ENCODE results near the gene ACR.

The ACR gene

DNA sequence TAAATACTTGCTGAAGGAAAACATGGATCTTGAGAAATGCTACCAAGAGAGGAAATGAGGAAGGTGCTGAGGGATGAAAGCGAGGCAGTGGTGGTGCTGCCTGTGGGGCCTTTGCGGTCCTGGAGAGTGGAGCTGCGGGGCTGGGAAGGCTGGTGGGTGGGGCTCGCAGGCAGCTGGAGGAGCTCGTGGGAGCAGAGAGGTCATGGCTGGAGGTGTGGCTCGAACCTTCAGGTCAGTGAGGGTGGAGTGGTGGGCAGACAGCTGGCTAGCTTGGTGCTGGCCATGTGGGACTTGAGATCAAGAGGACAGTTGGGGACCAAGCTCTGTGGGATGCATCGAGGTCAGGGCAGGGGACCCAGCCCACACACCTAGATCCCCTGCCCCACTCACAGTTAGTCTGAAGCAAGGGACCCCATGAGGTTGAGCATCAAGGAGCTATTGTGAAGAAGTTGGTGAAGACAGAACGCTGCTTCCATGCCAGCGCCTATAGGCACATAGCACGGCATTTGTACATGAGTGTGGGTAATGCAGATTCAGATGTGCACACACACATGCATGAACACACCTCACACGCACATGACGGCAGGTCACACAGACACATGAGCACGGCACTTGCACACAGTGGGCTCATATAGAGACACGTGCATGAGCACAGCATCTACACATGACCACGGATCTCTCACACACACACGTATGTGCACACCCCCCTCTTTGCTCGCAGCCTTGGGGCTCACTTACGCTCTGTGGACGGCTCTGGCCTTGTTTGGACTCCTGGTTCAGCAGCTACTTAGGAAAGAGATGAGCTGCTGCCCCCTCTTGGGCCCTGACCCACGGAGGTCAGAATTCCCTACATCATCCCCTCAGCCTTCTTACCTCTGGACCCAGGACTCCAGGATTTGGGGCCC is 34.9 kb upstream of the ACR start:
- TF ChIP-seq, protein P1, sequence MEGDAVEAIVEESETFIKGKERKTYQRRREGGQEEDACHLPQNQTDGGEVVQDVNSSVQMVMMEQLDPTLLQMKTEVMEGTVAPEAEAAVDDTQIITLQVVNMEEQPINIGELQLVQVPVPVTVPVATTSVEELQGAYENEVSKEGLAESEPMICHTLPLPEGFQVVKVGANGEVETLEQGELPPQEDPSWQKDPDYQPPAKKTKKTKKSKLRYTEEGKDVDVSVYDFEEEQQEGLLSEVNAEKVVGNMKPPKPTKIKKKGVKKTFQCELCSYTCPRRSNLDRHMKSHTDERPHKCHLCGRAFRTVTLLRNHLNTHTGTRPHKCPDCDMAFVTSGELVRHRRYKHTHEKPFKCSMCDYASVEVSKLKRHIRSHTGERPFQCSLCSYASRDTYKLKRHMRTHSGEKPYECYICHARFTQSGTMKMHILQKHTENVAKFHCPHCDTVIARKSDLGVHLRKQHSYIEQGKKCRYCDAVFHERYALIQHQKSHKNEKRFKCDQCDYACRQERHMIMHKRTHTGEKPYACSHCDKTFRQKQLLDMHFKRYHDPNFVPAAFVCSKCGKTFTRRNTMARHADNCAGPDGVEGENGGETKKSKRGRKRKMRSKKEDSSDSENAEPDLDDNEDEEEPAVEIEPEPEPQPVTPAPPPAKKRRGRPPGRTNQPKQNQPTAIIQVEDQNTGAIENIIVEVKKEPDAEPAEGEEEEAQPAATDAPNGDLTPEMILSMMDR (IDR thresholded peaks at IDR 0.05; ENCODE audit: control extremely low read depth, extremely low read depth, low read depth, missing control alignments), result no peak
- DNase-seq (ENCODE audit: extremely low spot score), result no peak
- CTCF ChIA-PET, result interaction anchor here (1.0 to 1.3 kb wide), 2 partner anchors 9 to 11 kb away, joined by 3 to 6 read pairs; no protein-coding TSS in a partner anchor
- POLR2A ChIA-PET, result no interaction called here

DNA sequence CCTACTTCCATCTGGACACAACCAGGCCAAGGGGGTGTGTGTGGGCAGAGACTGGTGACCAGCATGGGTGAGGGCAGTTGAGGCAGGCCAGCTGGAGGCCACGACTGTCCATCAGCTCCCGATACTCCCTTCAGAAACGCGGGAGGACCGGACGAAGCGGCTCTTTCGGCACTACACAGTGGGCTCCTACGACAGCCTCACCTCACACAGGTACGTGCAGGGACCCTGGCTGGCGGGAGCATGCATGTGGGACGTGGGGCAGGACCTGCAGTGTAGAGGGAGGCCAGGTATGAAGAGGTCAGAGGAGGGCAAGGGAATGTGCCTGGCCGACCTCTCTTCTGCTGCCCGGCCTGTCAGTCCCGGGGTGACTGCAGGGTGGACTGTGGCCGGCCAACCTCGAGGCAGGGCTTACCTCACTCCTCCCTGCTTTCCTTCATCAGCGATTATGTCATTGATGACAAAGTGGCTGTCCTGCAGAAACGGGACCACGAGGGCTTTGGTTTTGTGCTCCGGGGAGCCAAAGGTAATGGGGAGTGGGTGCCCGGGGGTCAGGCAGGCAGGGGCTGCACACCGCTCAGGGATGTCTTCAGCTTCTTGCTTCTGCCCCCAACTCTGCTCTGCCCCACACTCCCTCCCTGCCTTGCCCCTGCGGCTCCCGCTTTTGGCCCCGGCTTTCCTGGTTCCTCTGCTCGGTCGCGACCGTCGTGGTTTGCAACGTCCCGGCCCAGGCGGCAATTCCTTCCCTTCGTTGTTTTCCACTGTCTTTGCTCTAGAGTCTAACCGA is 34.1 kb upstream of the ACR start:
- ChIA-PET POLR2A (no interaction called here), CTCF (no interaction called here)
- DNase-seq (ENCODE audit: extremely low spot score), result no peak
- TF ChIP-seq, protein P1 (IDR thresholded peaks at IDR 0.05; ENCODE audit: control extremely low read depth, extremely low read depth, low read depth, missing control alignments), result no peak

DNA sequence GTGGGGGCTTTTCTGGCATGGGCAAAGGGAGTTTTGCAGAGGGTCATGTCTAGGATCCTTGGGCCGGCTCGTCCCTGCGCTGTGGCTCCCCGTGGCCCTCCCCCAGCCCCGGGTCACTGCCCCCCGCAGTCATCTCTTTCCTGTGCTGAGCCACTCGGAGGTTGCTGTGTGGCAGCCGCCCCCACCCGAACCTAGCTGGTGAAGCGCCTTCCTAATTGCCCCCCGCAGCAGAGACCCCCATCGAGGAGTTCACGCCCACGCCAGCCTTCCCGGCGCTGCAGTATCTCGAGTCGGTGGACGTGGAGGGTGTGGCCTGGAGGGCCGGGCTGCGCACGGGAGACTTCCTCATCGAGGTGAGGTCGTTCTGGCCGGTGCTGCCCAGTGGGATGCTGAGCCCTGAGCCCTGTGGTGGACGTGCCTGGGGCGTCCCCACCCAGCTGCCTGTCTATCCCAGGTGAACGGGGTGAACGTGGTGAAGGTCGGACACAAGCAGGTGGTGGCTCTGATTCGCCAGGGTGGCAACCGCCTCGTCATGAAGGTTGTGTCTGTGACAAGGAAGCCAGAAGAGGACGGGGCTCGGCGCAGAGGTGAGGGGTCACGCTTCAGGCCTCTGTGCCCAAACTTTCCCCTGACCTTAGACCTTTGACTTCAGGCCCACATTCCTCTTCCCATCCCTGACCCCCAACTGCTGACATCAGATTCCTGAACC is 33.3 kb upstream of the ACR start:
- no peak for DNase-seq (ENCODE audit: extremely low spot score)
- TF ChIP-seq, protein P1 (IDR thresholded peaks at IDR 0.05; ENCODE audit: control extremely low read depth, extremely low read depth, low read depth, missing control alignments), result no peak
- POLR2A ChIA-PET, result no interaction called here
- CTCF ChIA-PET, result no interaction called here

DNA sequence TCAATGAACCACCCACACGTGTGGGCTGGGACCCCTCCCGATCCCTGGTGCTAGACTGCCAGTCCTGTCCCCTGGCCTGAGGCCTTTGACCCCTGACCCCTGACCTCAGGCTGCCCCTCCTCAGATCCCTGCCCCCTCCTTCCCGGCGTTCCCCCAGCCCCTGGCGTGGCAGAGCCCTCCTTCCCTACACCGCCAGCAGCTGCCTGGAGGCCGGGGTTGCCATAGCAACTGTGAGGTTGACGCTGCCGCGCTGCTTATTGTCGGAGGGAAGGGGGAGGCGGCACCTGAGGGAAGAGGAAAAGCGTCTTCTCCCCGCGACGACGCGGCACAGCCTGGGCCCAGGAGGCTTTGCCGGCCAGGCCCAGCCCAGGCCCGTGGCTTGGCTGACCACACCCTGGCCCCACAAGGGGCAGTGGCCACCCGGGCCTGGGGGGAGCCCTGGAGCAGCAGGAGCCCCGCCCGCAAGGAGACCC is 32.7 kb upstream of the ACR start:
- ChIA-PET POLR2A (no interaction called here), CTCF (no interaction called here)
- DNase-seq (ENCODE audit: extremely low spot score), result no peak
- TF ChIP-seq, protein P1 (IDR thresholded peaks at IDR 0.05; ENCODE audit: control extremely low read depth, extremely low read depth, low read depth, missing control alignments), result no peak

DNA sequence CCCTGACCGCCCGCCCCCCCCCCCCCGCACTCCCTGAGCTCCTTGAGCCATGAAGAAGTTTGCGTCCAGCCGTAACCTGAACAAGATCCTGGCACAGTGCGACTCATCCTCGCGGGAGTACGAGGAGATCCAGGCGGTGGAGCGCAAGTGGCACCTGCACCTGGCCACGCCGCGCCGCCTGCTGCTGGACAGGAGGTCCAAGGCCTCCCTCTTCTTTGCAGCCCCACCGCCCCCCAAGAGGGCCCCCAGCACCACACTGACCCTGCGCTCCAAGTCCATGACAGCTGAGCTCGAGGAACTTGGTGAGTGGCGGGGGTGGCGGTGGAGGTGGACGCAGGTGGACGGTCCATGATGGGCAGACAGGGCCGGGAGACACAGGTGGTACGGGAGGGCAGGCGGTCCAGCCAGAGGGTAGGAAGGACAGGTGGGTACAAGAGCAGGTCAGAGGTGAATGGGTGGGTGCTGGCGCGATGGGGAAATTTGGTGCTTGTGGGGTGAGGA is 32.1 kb upstream of the ACR start:
- DNase-seq (ENCODE audit: extremely low spot score), result no peak
- TF ChIP-seq, protein P1 (IDR thresholded peaks at IDR 0.05; ENCODE audit: control extremely low read depth, extremely low read depth, low read depth, missing control alignments), result no peak
- ChIA-PET POLR2A (no interaction called here), CTCF (no interaction called here)
